ENCODE results near the gene SCYL1.

Gene SCYL1

GRCh38 chr11:65538915-65539743, 14.2 kb downstream of the SCYL1 start:
- no peak for TF ChIP-seq CTCF (IDR thresholded peaks at IDR 0.05; ENCODE audit: borderline replicate concordance, control extremely low read depth, extremely low read depth, insufficient read depth, missing control alignments)
- in situ Hi-C loops (cut with MboI; ENCODE audit: low sequenced_read_pairs, unreplicated experiment): no loop called here
- no peak for DNase-seq (ENCODE audit: low spot score)

- TF ChIP-seq CTCF (IDR thresholded peaks at IDR 0.05; ENCODE audit: borderline replicate concordance, control extremely low read depth, extremely low read depth, insufficient read depth, missing control alignments): no peak
- in situ Hi-C loops (cut with MboI; ENCODE audit: low sequenced_read_pairs, unreplicated experiment): no loop called here
Measured at GRCh38 chr11:65539744-65540289, 14.9 kb downstream of the SCYL1 start.

GRCh38 chr11:65540290-65541092, 15.6 kb downstream of the SCYL1 start:
- in situ Hi-C loops (cut with MboI; ENCODE audit: low sequenced_read_pairs, unreplicated experiment): no loop called here

More at GRCh38 chr11:65539744-65540289, 14.9 kb downstream of the SCYL1 start:
- DNase-seq (ENCODE audit: low spot score): peak; percentile 88

GRCh38 chr11:65541093-65541982, 16.5 kb downstream of the SCYL1 start:
- DNase-seq (ENCODE audit: low spot score): no peak
- in situ Hi-C loops (cut with MboI; ENCODE audit: low sequenced_read_pairs, unreplicated experiment): no loop called here
- TF ChIP-seq CTCF (IDR thresholded peaks at IDR 0.05; ENCODE audit: borderline replicate concordance, control extremely low read depth, extremely low read depth, insufficient read depth, missing control alignments): no peak

More at GRCh38 chr11:65540290-65541092, 15.6 kb downstream of the SCYL1 start:
- TF ChIP-seq CTCF (IDR thresholded peaks at IDR 0.05; ENCODE audit: borderline replicate concordance, control extremely low read depth, extremely low read depth, insufficient read depth, missing control alignments): peak; percentile 88
- peak; percentile 99 for DNase-seq (ENCODE audit: low spot score)

- in situ Hi-C loops (cut with MboI; ENCODE audit: low sequenced_read_pairs, unreplicated experiment): no loop called here
- no peak for DNase-seq (ENCODE audit: low spot score)
- no peak for TF ChIP-seq CTCF (IDR thresholded peaks at IDR 0.05; ENCODE audit: borderline replicate concordance, control extremely low read depth, extremely low read depth, insufficient read depth, missing control alignments)
Measured at GRCh38 chr11:65542738-65543390, 18.0 kb downstream of the SCYL1 start.
